Measurements from ENCODE around the gene SLC16A2.
A peak's percentile ranks its signal among the peaks of the same experiment; 100 is the strongest.
"Not testable (repeated sequence)": the region's sequence is repeated elsewhere in the genome, so short reads cannot be mapped to it uniquely, and the experiment has no call there.

SLC16A2 gene

GRCh38 chrX:74446876-74447275 is 25.6 kb downstream of the SLC16A2 start:
- DNase-seq, result no peak

GRCh38 chrX:74448669-74449068 is 27.4 kb downstream of the SLC16A2 start:
- DNase-seq, result no peak

- peak; percentile 1 for DNase-seq
These were observed 28.1 kb downstream of the SLC16A2 start for GRCh38 chrX:74449322-74449936.

GRCh38 chrX:74449937-74450330 is 28.6 kb downstream of the SLC16A2 start:
- DNase-seq, result no peak

- DNase-seq, result no peak
These were observed 29.6 kb downstream of the SLC16A2 start for GRCh38 chrX:74450803-74451449.

- DNase-seq, result no peak
These were observed 30.3 kb downstream of the SLC16A2 start for GRCh38 chrX:74451450-74452198.

GRCh38 chrX:74452199-74452481 is 30.8 kb downstream of the SLC16A2 start:
- DNase-seq, result no peak

GRCh38 chrX:74453178-74453577 is 31.9 kb downstream of the SLC16A2 start:
- DNase-seq, result no peak

GRCh38 chrX:74454233-74454632 is 32.9 kb downstream of the SLC16A2 start:
- not testable (repeated sequence) for DNase-seq

GRCh38 chrX:74458736-74459135 is 37.4 kb downstream of the SLC16A2 start:
- no peak for DNase-seq

GRCh38 chrX:74461384-74461783 is 40.1 kb downstream of the SLC16A2 start:
- DNase-seq, result no peak

GRCh38 chrX:74464722-74465121 is 43.4 kb downstream of the SLC16A2 start:
- DNase-seq, result no peak

GRCh38 chrX:74465424-74465823 is 44.1 kb downstream of the SLC16A2 start:
- DNase-seq, result no peak

GRCh38 chrX:74467656-74468055 is 46.4 kb downstream of the SLC16A2 start:
- no peak for DNase-seq

- not testable (repeated sequence) for DNase-seq
These were observed 51.8 kb downstream of the SLC16A2 start for GRCh38 chrX:74473116-74473515.

GRCh38 chrX:74490247-74490646 is 69.0 kb downstream of the SLC16A2 start:
- DNase-seq, result no peak

- no peak for DNase-seq
These were observed 71.5 kb downstream of the SLC16A2 start for GRCh38 chrX:74492720-74493201.

GRCh38 chrX:74493806-74494205 is 72.5 kb downstream of the SLC16A2 start:
- DNase-seq, result no peak

- DNase-seq, result no peak
These were observed 77.6 kb downstream of the SLC16A2 start for GRCh38 chrX:74498924-74499323.

GRCh38 chrX:74500067-74500466 is 78.8 kb downstream of the SLC16A2 start:
- no peak for DNase-seq

- no peak for DNase-seq
These were observed 79.3 kb downstream of the SLC16A2 start for GRCh38 chrX:74500555-74500954.

GRCh38 chrX:74505437-74505836 is 84.1 kb downstream of the SLC16A2 start:
- no peak for DNase-seq

GRCh38 chrX:74506317-74507115 is 85.2 kb downstream of the SLC16A2 start:
- DNase-seq, result no peak

Data from effector CD8-positive, alpha-beta T cell (primary cell).